IMR-90 (cell line): ENCODE results near the gene DOCK7. TPM values are rescaled to one million over a fixed set of nuclear protein-coding genes. Genes with fewer than 3 reads are reported as not detected.
A peak's percentile ranks its signal among the peaks of the same experiment; 100 is the strongest.

Source experiments
- ATAC-seq: fragments of 200-7000 bp; cut with Tn5 transposase; 2 replicates; pipeline ENCODE4 v1.9.1; 2020; ENCODE audit warnings: low read depth, mild to moderate bottlenecking, moderate library complexity
- BruUV-seq: library from RNA; stranded (reverse); fragments of 400-500 nt; replicated peaks from 2 replicates; lab custom pipeline; 2021; lab: Mats Ljungman, UMichigan
- CTCF ChIA-PET: fragments of 300-600 bp; formaldehyde crosslinking; extraction: SDS; loops from one replicate; lab custom pipeline; 2021; ENCODE audit warnings: antibody characterized with exemption; lab: Yijun Ruan, JAX
- POLR2A ChIA-PET: fragments of 300-600 bp; sonication (Branson Sonifier 250); formaldehyde crosslinking; loops from one replicate; lab custom pipeline; 2022; ENCODE audit warnings: antibody characterized with exemption; ENCODE audit not compliant: unreplicated experiment; lab: Charles Lee
- DNase-seq: peaks from one replicate; pipeline ENCODE4 v3.0.0; 2013
- H2AFZ ChIP-seq: replicated peaks from 2 replicates; pipeline ENCODE3; 2013; ENCODE audit warnings: low read length, mild to moderate bottlenecking; ENCODE audit not compliant: poor library complexity
- H2AK5ac ChIP-seq: 2 replicates; pipeline ENCODE4 v1.6.1; 2013; ENCODE audit warnings: low read depth, low read length, inconsistent platforms
- H2AK9ac ChIP-seq: replicated peaks from 2 replicates; pipeline ENCODE3; 2013; ENCODE audit warnings: mild to moderate bottlenecking, low read depth, low read length, moderate library complexity; ENCODE audit not compliant: poor library complexity
- H2BK120ac ChIP-seq: 2 replicates; pipeline ENCODE4 v1.6.1; 2013; ENCODE audit warnings: low read depth, low read length, inconsistent platforms
- H2BK15ac ChIP-seq: 3 replicates; pipeline ENCODE4 v1.6.1; 2013; ENCODE audit warnings: low read depth, low read length, inconsistent platforms
- H2BK20ac ChIP-seq: 2 replicates; pipeline ENCODE4 v1.6.1; 2013; ENCODE audit warnings: low read depth, mild to moderate bottlenecking, inconsistent platforms, low read length, moderate library complexity
- H2BK5ac ChIP-seq: 2 replicates; pipeline ENCODE4 v1.6.1; 2013; ENCODE audit warnings: mild to moderate bottlenecking, low read depth, low read length, inconsistent platforms; ENCODE audit not compliant: poor library complexity, severe bottlenecking
- H3K14ac ChIP-seq: replicated peaks from 2 replicates; pipeline ENCODE4 v1.6.1; 2013; ENCODE audit warnings: low read depth, low read length, inconsistent platforms
- H3K18ac ChIP-seq: 2 replicates; pipeline ENCODE4 v1.6.1; 2013; ENCODE audit warnings: low read depth, low read length, control low read depth
- H3K23ac ChIP-seq: 2 replicates; pipeline ENCODE4 v1.6.1; 2013; ENCODE audit warnings: low read depth, low read length, inconsistent platforms
- H3K27ac ChIP-seq: 2 replicates; pipeline ENCODE4 v1.5.1; 2013; ENCODE audit warnings: mild to moderate bottlenecking, control low read depth, low read length; ENCODE audit not compliant: insufficient read depth
- H3K27me3 ChIP-seq: 2 replicates; pipeline ENCODE4 v1.6.1; 2013; ENCODE audit warnings: low read length; ENCODE audit not compliant: control insufficient read depth, insufficient read depth
- H3K36me3 ChIP-seq: 2 replicates; pipeline ENCODE4 v1.6.1; 2013; ENCODE audit warnings: low read length, mixed read lengths; ENCODE audit not compliant: control insufficient read depth, insufficient read depth
- H3K4ac ChIP-seq: 2 replicates; pipeline ENCODE4 v1.6.1; 2013; ENCODE audit warnings: low read depth, low read length, inconsistent platforms
- H3K4me1 ChIP-seq: 2 replicates; pipeline ENCODE4 v1.6.1; 2013; ENCODE audit warnings: low read length, mixed read lengths; ENCODE audit not compliant: control insufficient read depth, insufficient read depth
- H3K4me2 ChIP-seq: 2 replicates; pipeline ENCODE4 v1.6.1; 2013; ENCODE audit warnings: low read depth, mild to moderate bottlenecking, control low read depth, low read length, moderate library complexity
- H3K4me3 ChIP-seq: 2 replicates; pipeline ENCODE4 v1.5.1; 2013; ENCODE audit warnings: low read depth, mild to moderate bottlenecking, control low read depth, low read length, moderate library complexity; ENCODE audit not compliant: insufficient read depth
- H3K56ac ChIP-seq: 2 replicates; pipeline ENCODE4 v1.6.1; 2013; ENCODE audit warnings: low read length, inconsistent platforms; ENCODE audit not compliant: insufficient read depth; ENCODE audit errors: extremely low read depth
- H3K79me1 ChIP-seq, 2 experiments: 2 replicates each; pipeline ENCODE4 v1.6.1; 2013; ENCODE audit warnings: low read length in 2 of 2, inconsistent platforms in 1 of 2, low read depth in 1 of 2
- H3K9ac ChIP-seq: 2 replicates; pipeline ENCODE4 v1.6.1; 2013; ENCODE audit warnings: low read depth, low read length, control low read depth
- H3K9me1 ChIP-seq: 2 replicates; pipeline ENCODE4 v1.6.1; 2013; ENCODE audit warnings: low read length, inconsistent platforms; ENCODE audit not compliant: insufficient read depth
- H3K9me3 ChIP-seq: 2 replicates; pipeline ENCODE4 v1.6.1; 2013; ENCODE audit warnings: low read length; ENCODE audit not compliant: control insufficient read depth, insufficient read depth
- H4K20me1 ChIP-seq: 2 replicates; pipeline ENCODE4 v1.6.1; 2013; ENCODE audit warnings: low read length, inconsistent platforms; ENCODE audit not compliant: insufficient read depth
- H4K5ac ChIP-seq: 2 replicates; pipeline ENCODE4 v1.6.1; 2013; ENCODE audit warnings: mild to moderate bottlenecking, low read depth, low read length, control low read depth
- H4K8ac ChIP-seq, 2 experiments: 2 replicates each; pipeline ENCODE4 v1.6.1; 2013; ENCODE audit warnings: low read depth in 2 of 2, low read length in 2 of 2, control low read depth in 1 of 2, inconsistent platforms in 1 of 2
- H4K91ac ChIP-seq: 2 replicates; pipeline ENCODE4 v1.6.1; 2013; ENCODE audit warnings: low read depth, low read length, inconsistent platforms; ENCODE audit not compliant: insufficient read depth
- BHLHE40 ChIP-seq: fragments of 150-350 bp; IDR thresholded peaks from 2 replicates; pipeline ENCODE4 v1.6.1; 2016; ENCODE audit warnings: mild to moderate bottlenecking, low read depth, low read length
- CEBPB ChIP-seq: IDR thresholded peaks from 2 replicates; pipeline ENCODE4 v1.6.1; 2012; ENCODE audit warnings: low read depth, low read length, improper control_type of control experiment
- CHD1 ChIP-seq: IDR thresholded peaks from 2 replicates; pipeline ENCODE4 v1.6.1; 2012; ENCODE audit warnings: low read depth, low read length, improper control_type of control experiment
- CTCF ChIP-seq: conservative IDR thresholded peaks from 2 replicates; pipeline ENCODE4 v1.5.1; 2012; ENCODE audit warnings: mild to moderate bottlenecking, low read depth, low read length, improper control_type of control experiment
- ELK1 ChIP-seq: fragments of 150-350 bp; IDR thresholded peaks from 2 replicates; pipeline ENCODE4 v1.6.1; 2016; ENCODE audit warnings: low read depth, mild to moderate bottlenecking, low read length, moderate library complexity, borderline replicate concordance
- FOS ChIP-seq: fragments of 150-350 bp; IDR thresholded peaks from 2 replicates; pipeline ENCODE4 v1.6.1; 2016; ENCODE audit warnings: low read depth, low read length
- MAZ ChIP-seq: IDR thresholded peaks from 2 replicates; pipeline ENCODE4 v1.6.1; 2012; ENCODE audit warnings: low read depth, mild to moderate bottlenecking, low read length, improper control_type of control experiment, moderate library complexity, borderline replicate concordance
- MXI1 ChIP-seq: IDR thresholded peaks from 2 replicates; pipeline ENCODE4 v1.6.1; 2012; ENCODE audit warnings: low read depth, mild to moderate bottlenecking, low read length, moderate library complexity, borderline replicate concordance
- NFE2L2 ChIP-seq: fragments of 150-350 bp; IDR thresholded peaks from 2 replicates; pipeline ENCODE4 v1.6.1; 2016; ENCODE audit warnings: low read depth, mild to moderate bottlenecking, low read length
- POLR2A ChIP-seq: IDR thresholded peaks from 2 replicates; pipeline ENCODE4 v1.6.1; 2012; ENCODE audit warnings: mild to moderate bottlenecking, low read depth, low read length
- RAD21 ChIP-seq: IDR thresholded peaks from 2 replicates; pipeline ENCODE4 v1.6.1; 2012; ENCODE audit warnings: low read length, improper control_type of control experiment
- RCOR1 ChIP-seq: IDR thresholded peaks from 2 replicates; pipeline ENCODE4 v1.6.1; 2012; ENCODE audit warnings: mild to moderate bottlenecking, low read length, improper control_type of control experiment; ENCODE audit not compliant: insufficient replicate concordance
- RFX5 ChIP-seq: IDR thresholded peaks from 2 replicates; pipeline ENCODE4 v1.8.0; 2012; ENCODE audit warnings: low read depth, mild to moderate bottlenecking, low read length, moderate library complexity
- SMC3 ChIP-seq: fragments of 150-350 bp; IDR thresholded peaks from 2 replicates; pipeline ENCODE4 v1.6.1; 2016; ENCODE audit warnings: low read depth, mild to moderate bottlenecking, antibody characterized with exemption, low read length, moderate library complexity
- USF2 ChIP-seq: fragments of 150-350 bp; IDR thresholded peaks from 2 replicates; pipeline ENCODE4 v1.6.1; 2017; ENCODE audit warnings: mild to moderate bottlenecking, antibody characterized with exemption, low read length, low read depth
- WGBS, 2 experiments: methylation state at CpG; one replicate each; pipeline versions ENCODE4 v1.1.5 to v1.1.7; 2013; ENCODE audit warnings: missing lambda C conversion rate in 2 of 2; ENCODE audit not compliant: insufficient read length in 1 of 2; ENCODE audit errors: extremely low coverage in 2 of 2; 5-methylcytosine and 5-hydroxymethylcytosine counted together
- dilution Hi-C: fragments of 300-500 bp; cut with HindIII; formaldehyde crosslinking; loops from one replicate; pipeline ENCODE4 v1.14.3; 2018; ENCODE audit warnings: low sequenced_read_pairs; ENCODE audit not compliant: unreplicated experiment
- in situ Hi-C: fragments of 300-500 bp; cut with MboI; formaldehyde crosslinking; loops from 3 replicates; pipeline ENCODE4 v1.14.3; 2019; ENCODE audit warnings: low sequenced_read_pairs, inconsistent platforms, mixed read lengths
- intact Hi-C: fragments of 100-400 bp; cut with micrococcal nuclease; formaldehyde crosslinking; loops from 2 replicates; pipeline ENCODE4 v1.10.0; 2022
- polyA plus RNA-seq, 3 experiments: library from polyadenylated mRNA; depleted of rRNA; stranded (reverse); fragments of >200 nt; gene quantifications; 2 replicates each; pipeline ENCODE4 v1.2.3, GENCODE V29; 2012; ENCODE audit warnings: low replicate concordance in 1 of 3
- total RNA-seq: library from RNA; depleted of rRNA; stranded (reverse); fragments of >200 nt; gene quantifications from 2 replicates; pipeline ENCODE4 v1.2.3, GENCODE V29; 2012

DOCK7 gene
- total and polyA plus RNA-seq, 2 of the 4 experiments (the other 2 are of a cell fraction): 38.0 to 97.7 TPM

GRCh38 chr1:62530516-62531154 is 157.6 kb downstream of the DOCK7 start:
- peak; percentile 78 for ATAC-seq
- WGBS, 2 experiments: 79% methylated on average over 3 of the region's 6 CpGs; no CpG with 5 or more reads in 1 of the 2 experiments
- Histone ChIP-seq H3K27me3 (no peaks in the 10 kb centered on the region), H3K9ac (no peak overlapping the region), H3K27ac (no peak overlapping the region), H3K79me1 (no peaks in the 10 kb centered on the region; a peak in 1 of 4 replicates), H2BK120ac (no peak overlapping the region), H3K56ac (no peak overlapping the region), H4K5ac (no peak overlapping the region), H2AK5ac (no peak overlapping the region), H3K36me3 (peaks cover 20% of the 10 kb centered on the region), H3K9me3 (no peaks in the 10 kb centered on the region), H3K4me2 (no peak overlapping the region), H3K4me1 (no peaks in the 10 kb centered on the region), H3K4me3 (no peak overlapping the region), H3K4ac (no peak overlapping the region), H2AFZ (no peak overlapping the region), H2BK15ac (no peak overlapping the region), H3K14ac (no peak overlapping the region), H2AK9ac (no peak overlapping the region), H4K20me1 (no peaks in the 10 kb centered on the region), H2BK5ac (no peak overlapping the region), H4K91ac (no peak overlapping the region), H2BK20ac (no peak overlapping the region), H4K8ac (no peak overlapping the region), H3K9me1 (no peaks in the 10 kb centered on the region; the same call in none of the 2 replicates), H3K23ac (no peak overlapping the region), H3K18ac (no peak overlapping the region)
- peak; percentile 40 for DNase-seq
- dilution Hi-C loops (no loop called here), in situ Hi-C loops (no loop called here), intact Hi-C loops (loop anchor here (1.0 to 5.0 kb wide), 2 partner anchors 157 to 216 kb away; partner anchors contain the start of gene DOCK7)
- ChIA-PET CTCF (interaction anchor here (0.6 to 1.2 kb wide), 4 partner anchors 8 to 215 kb away, joined by 3 read pairs; no protein-coding TSS in a partner anchor), POLR2A (interaction anchor here (0.7 kb wide), 1 partner anchor 1553 kb away, joined by 4 read pairs; no protein-coding TSS in a partner anchor)
- BruUV-seq: no TSS peak
- TF ChIP-seq CEBPB: no peak
- TF ChIP-seq BHLHE40: no peak
- peak; percentile 55 for TF ChIP-seq SMC3
- no peak for TF ChIP-seq POLR2A
- TF ChIP-seq USF2: no peak
- no peak for TF ChIP-seq MXI1
- no peak for TF ChIP-seq MAZ
- no peak for TF ChIP-seq ELK1
- TF ChIP-seq CTCF: peak; percentile 56
- no peak for TF ChIP-seq RFX5
- peak; percentile 59 for TF ChIP-seq RAD21
- no peak for TF ChIP-seq FOS
- TF ChIP-seq CHD1: no peak
- TF ChIP-seq NFE2L2: no peak
- no peak for TF ChIP-seq RCOR1
